ENCODE results near the gene IGLL1.
A peak's percentile ranks its signal among the peaks of the same experiment; 100 is the strongest.
"Not testable (repeated sequence)": the region's sequence is repeated elsewhere in the genome, so short reads cannot be mapped to it uniquely, and the experiment has no call there.

IGLL1 gene

GRCh38 chr22:23591201-23591791, 11.2 kb upstream of the IGLL1 start:
- peak; percentile 11 for DNase-seq

- DNase-seq, result no peak
Observed at GRCh38 chr22:23583836-23584235, 3.7 kb upstream of the IGLL1 start.

- no peak for DNase-seq
Observed at GRCh38 chr22:23583153-23583552, 3.1 kb upstream of the IGLL1 start.

GRCh38 chr22:23581260-23581650, 1.2 kb upstream of the IGLL1 start:
- no peak for DNase-seq

GRCh38 chr22:23580576-23581259, 628 bp upstream of the IGLL1 start:
- peak; percentile 78 for DNase-seq

- DNase-seq, result no peak
Observed at GRCh38 chr22:23579280-23579679, 810 bp downstream of the IGLL1 start.

- DNase-seq, result no peak
Observed at GRCh38 chr22:23578306-23578705, 1.8 kb downstream of the IGLL1 start.

GRCh38 chr22:23576681-23577080, 3.4 kb downstream of the IGLL1 start:
- DNase-seq, result no peak

GRCh38 chr22:23575601-23576000, 4.5 kb downstream of the IGLL1 start:
- DNase-seq, result no peak

GRCh38 chr22:23574877-23575276, 5.2 kb downstream of the IGLL1 start:
- DNase-seq, result no peak

- no peak for DNase-seq
Observed at GRCh38 chr22:23574371-23574811, 5.7 kb downstream of the IGLL1 start.

- not testable (repeated sequence) for DNase-seq
Observed at GRCh38 chr22:23573701-23574235, 6.3 kb downstream of the IGLL1 start.

GRCh38 chr22:23573106-23573505, 7.0 kb downstream of the IGLL1 start:
- not testable (repeated sequence) for DNase-seq

GRCh38 chr22:23571486-23571885, 8.6 kb downstream of the IGLL1 start:
- no peak for DNase-seq

- DNase-seq, result no peak
Observed at GRCh38 chr22:23570681-23571080, 9.4 kb downstream of the IGLL1 start.

- DNase-seq, result no peak
Observed at GRCh38 chr22:23569716-23570115, 10.4 kb downstream of the IGLL1 start.

- DNase-seq, result no peak
Observed at GRCh38 chr22:23569291-23569690, 10.8 kb downstream of the IGLL1 start.

GRCh38 chr22:23566705-23567475, 13.2 kb downstream of the IGLL1 start:
- no peak for DNase-seq

GRCh38 chr22:23565915-23566704, 14.0 kb downstream of the IGLL1 start:
- DNase-seq, result no peak

- peak; percentile 32 for DNase-seq
Observed at GRCh38 chr22:23565305-23565914, 14.7 kb downstream of the IGLL1 start.

GRCh38 chr22:23564276-23564675, 15.8 kb downstream of the IGLL1 start:
- DNase-seq, result no peak

GRCh38 chr22:23563111-23563510, 17.0 kb downstream of the IGLL1 start:
- DNase-seq, result no peak

All from GF-D8 (cell line).